Measurements from ENCODE around the gene ERVMER34-1. TPM values are rescaled to one million over a fixed set of nuclear protein-coding genes. Genes with fewer than 3 reads are reported as not detected.
A peak's percentile ranks its signal among the peaks of the same experiment; 100 is the strongest.

The ERVMER34-1 gene
- total and polyA plus RNA-seq, 2 experiments from 2014 or later: 2.9 to 3.4 TPM

DNA sequence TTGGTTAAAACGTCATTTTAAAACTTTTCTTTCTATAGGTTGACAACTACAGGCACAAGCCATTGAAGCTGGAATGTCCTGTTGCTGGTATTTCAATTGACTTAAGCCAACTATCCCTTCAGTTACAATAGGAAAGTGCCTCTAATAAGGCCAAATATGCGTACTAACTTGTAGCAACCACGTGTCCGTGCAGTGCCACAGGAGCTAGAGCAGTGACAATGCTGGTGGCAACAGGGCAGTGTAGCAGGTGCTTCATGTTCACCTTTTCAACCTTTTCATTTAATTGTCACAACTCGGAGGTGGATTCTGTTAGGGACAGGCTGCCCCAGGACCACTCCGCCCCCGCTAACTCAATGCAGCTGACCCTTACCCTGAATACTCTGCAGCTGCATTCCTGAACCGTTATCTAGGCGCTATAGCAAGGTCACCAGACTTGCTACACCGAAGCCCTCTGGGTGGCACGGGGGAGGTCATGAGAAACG, 37.7 kb downstream of the ERVMER34-1 start:
- H3K4me1 ChIP-seq (ENCODE audit: low read depth): peaks cover 17% of the 10 kb centered on the region
- H3K27ac ChIP-seq: peak overlapping the region; percentile 88
- TF ChIP-seq, protein P1, sequence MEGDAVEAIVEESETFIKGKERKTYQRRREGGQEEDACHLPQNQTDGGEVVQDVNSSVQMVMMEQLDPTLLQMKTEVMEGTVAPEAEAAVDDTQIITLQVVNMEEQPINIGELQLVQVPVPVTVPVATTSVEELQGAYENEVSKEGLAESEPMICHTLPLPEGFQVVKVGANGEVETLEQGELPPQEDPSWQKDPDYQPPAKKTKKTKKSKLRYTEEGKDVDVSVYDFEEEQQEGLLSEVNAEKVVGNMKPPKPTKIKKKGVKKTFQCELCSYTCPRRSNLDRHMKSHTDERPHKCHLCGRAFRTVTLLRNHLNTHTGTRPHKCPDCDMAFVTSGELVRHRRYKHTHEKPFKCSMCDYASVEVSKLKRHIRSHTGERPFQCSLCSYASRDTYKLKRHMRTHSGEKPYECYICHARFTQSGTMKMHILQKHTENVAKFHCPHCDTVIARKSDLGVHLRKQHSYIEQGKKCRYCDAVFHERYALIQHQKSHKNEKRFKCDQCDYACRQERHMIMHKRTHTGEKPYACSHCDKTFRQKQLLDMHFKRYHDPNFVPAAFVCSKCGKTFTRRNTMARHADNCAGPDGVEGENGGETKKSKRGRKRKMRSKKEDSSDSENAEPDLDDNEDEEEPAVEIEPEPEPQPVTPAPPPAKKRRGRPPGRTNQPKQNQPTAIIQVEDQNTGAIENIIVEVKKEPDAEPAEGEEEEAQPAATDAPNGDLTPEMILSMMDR (IDR thresholded peaks at IDR 0.05; ENCODE audit: low read depth, low read length): no peak
- H3K4me3 ChIP-seq: peak overlapping the region; percentile 86
- peaks cover 13% of the 10 kb centered on the region for H3K36me3 ChIP-seq
- peak; percentile 14 to 47 for DNase-seq (ENCODE audit: low read depth in 1 of 2, low spot score in 1 of 2)
- H3K9me3 ChIP-seq (ENCODE audit: low read depth): no peaks in the 10 kb centered on the region
- H3K27me3 ChIP-seq: no peaks in the 10 kb centered on the region

DNA sequence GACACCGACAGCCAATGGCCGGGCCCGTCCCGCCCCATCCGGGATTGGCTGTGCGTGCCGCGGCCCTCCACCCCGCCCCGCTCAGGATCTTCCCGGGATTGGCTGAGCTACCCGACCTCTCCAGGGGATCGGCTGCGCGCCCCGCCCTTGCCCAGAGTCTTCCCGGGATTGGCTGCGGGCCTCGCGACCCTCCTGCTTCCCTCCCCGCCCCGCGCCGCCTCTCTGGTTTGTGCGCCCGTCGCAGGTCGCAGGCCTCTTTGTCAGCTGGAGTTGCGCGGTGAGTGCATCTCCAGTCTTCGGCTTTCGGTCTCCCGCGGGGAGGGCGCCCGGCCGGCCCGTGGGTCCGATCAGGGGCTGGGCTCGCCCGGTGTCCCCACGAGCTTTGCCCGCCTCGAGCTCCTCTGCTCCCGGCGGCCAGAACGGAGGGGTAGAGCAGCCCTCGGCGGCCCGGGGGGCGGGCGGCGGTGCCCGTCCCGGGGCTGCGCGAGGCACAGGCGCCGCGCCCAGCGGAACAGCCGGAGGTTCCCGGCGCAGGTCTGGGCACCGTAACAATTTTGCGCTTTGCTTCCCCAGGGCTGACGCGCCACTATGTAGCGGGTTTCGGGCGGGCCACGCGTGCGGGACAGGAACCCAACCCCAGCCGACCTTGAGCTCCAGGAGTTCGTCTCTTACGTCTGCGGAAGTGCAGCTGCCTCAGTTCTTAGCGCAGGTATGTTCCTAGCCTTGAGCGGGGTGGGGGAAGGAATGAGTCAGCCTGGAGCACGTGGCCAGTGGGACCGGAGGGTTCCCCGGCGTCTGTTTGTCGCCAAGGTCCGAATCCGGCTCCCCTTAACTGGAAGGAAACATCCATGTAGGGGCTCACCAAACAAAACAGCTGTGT, 38.7 kb downstream of the ERVMER34-1 start:
- TF ChIP-seq, protein P1 (IDR thresholded peaks at IDR 0.05; ENCODE audit: low read depth, low read length): no peak
- DNase-seq (ENCODE audit: low read depth in 1 of 2, low spot score in 1 of 2): peak; percentile 98 to 99
- no peaks in the 10 kb centered on the region for H3K27me3 ChIP-seq
- H3K27ac ChIP-seq: peak overlapping the region; percentile 88
- peak overlapping the region; percentile 86 for H3K4me3 ChIP-seq
- peaks cover 17% of the 10 kb centered on the region for H3K4me1 ChIP-seq (ENCODE audit: low read depth)
- peaks cover 10% of the 10 kb centered on the region for H3K36me3 ChIP-seq
- H3K9me3 ChIP-seq (ENCODE audit: low read depth): no peaks in the 10 kb centered on the region

DNA sequence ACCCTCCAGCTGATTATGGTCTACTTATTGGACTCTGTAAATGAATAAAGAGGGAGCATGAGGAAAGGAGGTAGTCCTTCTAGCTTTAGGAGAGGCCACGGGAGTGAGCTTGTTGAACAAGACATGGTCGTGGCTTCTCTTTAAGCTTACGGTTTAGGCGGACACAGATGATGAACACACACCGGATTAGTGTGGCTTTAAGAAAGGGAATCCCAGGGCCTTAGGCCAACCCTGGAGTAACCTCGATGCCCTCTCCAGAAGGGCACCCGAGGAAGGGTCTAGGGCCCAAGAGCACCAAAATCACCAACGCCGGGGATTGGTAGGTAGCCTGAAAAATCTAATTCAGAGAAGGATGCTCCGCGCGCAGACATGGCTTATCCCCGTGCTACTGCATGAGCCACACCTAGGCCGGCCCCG, 39.4 kb downstream of the ERVMER34-1 start:
- H3K27ac ChIP-seq: no peak overlapping the region
- H3K4me1 ChIP-seq (ENCODE audit: low read depth): peaks cover 17% of the 10 kb centered on the region
- H3K27me3 ChIP-seq: no peaks in the 10 kb centered on the region
- TF ChIP-seq, protein P1 (IDR thresholded peaks at IDR 0.05; ENCODE audit: low read depth, low read length): no peak
- peaks cover 10% of the 10 kb centered on the region for H3K36me3 ChIP-seq
- H3K4me3 ChIP-seq: no peak overlapping the region
- no peaks in the 10 kb centered on the region for H3K9me3 ChIP-seq (ENCODE audit: low read depth)
- DNase-seq (ENCODE audit: low read depth in 1 of 2, low spot score in 1 of 2): no peak

DNA sequence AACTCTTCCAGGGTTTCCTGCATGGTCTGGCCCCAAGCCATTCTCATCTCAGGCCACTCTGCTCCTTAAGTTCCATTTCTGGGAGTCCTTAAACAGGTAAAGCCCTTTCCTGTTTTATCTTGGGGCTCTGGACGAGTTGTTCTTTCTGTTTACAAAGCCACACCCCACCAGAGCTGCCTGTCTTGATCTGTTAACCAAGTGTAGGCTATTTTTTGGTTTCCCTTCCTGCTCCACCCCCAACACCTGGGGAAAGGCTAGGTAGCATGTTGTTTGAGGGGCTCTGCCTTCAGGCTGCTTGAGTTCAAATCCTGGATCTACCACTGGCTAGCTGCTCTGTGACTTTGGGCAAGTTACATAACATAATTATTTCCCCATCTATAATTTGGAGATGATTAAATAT, 40.0 kb downstream of the ERVMER34-1 start:
- H3K9me3 ChIP-seq (ENCODE audit: low read depth): no peaks in the 10 kb centered on the region
- TF ChIP-seq, protein P1 (IDR thresholded peaks at IDR 0.05; ENCODE audit: low read depth, low read length): no peak
- H3K27ac ChIP-seq: no peak overlapping the region
- H3K4me1 ChIP-seq (ENCODE audit: low read depth): peaks cover 17% of the 10 kb centered on the region
- no peaks in the 10 kb centered on the region for H3K27me3 ChIP-seq
- peaks cover 9% of the 10 kb centered on the region for H3K36me3 ChIP-seq
- no peak overlapping the region for H3K4me3 ChIP-seq
- DNase-seq (ENCODE audit: low read depth in 1 of 2, low spot score in 1 of 2): no peak

DNA sequence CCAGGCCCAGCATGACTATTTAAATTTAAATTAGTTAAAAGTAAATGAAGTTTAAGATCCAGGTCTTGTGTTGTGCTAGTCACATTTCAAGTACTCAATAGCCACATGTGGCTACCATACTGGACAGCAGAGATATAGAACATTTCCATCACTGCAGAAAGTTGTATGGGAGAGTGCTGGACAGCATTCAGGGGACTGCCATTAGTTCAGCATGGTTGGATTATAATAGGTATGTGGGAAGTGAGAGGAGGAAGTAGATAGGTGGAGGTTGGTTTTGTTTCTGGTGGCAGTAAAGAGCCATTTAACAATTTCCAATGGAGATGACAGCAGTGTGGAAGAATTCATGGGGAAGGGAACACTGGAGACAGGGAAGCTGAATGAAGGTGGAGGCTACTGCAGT, 42.1 kb downstream of the ERVMER34-1 start:
- H3K27ac ChIP-seq: no peak overlapping the region
- TF ChIP-seq, protein P1 (IDR thresholded peaks at IDR 0.05; ENCODE audit: low read depth, low read length): no peak
- no peaks in the 10 kb centered on the region for H3K9me3 ChIP-seq (ENCODE audit: low read depth)
- H3K4me1 ChIP-seq (ENCODE audit: low read depth): peaks cover 11% of the 10 kb centered on the region
- DNase-seq (ENCODE audit: low read depth in 1 of 2, low spot score in 1 of 2): no peak
- H3K4me3 ChIP-seq: no peak overlapping the region
- no peaks in the 10 kb centered on the region for H3K36me3 ChIP-seq
- no peaks in the 10 kb centered on the region for H3K27me3 ChIP-seq
